Measurements from ENCODE around the gene ASAP3.
A peak's percentile ranks its signal among the peaks of the same experiment; 100 is the strongest.

GRCh38 chr1:23424293-23425192 lies 59.4 kb downstream of the ASAP3 start, which contains the start of gene TCEA3:
- TF ChIP-seq CTCF (IDR thresholded peaks at IDR 0.05): no peak
- TF ChIP-seq POLR2A (IDR thresholded peaks at IDR 0.05): peak; percentile 9 to 31

All from thyroid gland (tissue), 4 donors.